Chondrocyte (in vitro differentiated cells): ENCODE measurements around the gene RCAN1. TPM values are rescaled to one million over a fixed set of nuclear protein-coding genes. Genes with fewer than 3 reads are reported as not detected.

Experiments
- DNase-seq: peaks from one replicate; pipeline ENCODE4 v3.0.0; 2021; ENCODE audit warnings: mixed read lengths, low spot score
- H3K27ac Mint-ChIP-seq: one replicate; pipeline ENCODE4 v1.8.0; 2021; ENCODE audit warnings: mild to moderate bottlenecking, moderate library complexity, mixed read lengths; ENCODE audit not compliant: unreplicated experiment
- H3K27me3 Mint-ChIP-seq: 2 replicates; pipeline ENCODE4 v1.8.0; 2021; ENCODE audit warnings: low read depth, mixed read lengths
- H3K36me3 Mint-ChIP-seq: 2 replicates; pipeline ENCODE4 v1.8.0; 2021; ENCODE audit warnings: low read depth, mixed read lengths
- H3K4me1 Mint-ChIP-seq: 2 replicates; pipeline ENCODE4 v1.8.0; 2021; ENCODE audit warnings: low read depth, mild to moderate bottlenecking, mixed read lengths
- H3K4me3 Mint-ChIP-seq: one replicate; pipeline ENCODE4 v1.8.0; 2021; ENCODE audit warnings: mild to moderate bottlenecking, moderate library complexity, mixed read lengths; ENCODE audit not compliant: unreplicated experiment
- H3K9me3 Mint-ChIP-seq: 2 replicates; pipeline ENCODE4 v1.8.0; 2021; ENCODE audit warnings: low read depth, mixed read lengths
- CTCF ChIP-seq: fragments of 200-600 bp; sonication (generic); IDR thresholded peaks from 2 replicates; pipeline ENCODE4 v1.5.0; 2021; ENCODE audit warnings: antibody characterized with exemption, mild to moderate bottlenecking, moderate library complexity
- total RNA-seq: library from RNA; stranded (reverse); gene quantifications from 3 replicates; pipeline ENCODE4 v1.2.1, GENCODE V29; 2021

Gene RCAN1
- total RNA-seq, 1 donor from 2014 or later = 80.9 TPM

- Mint-ChIP-seq H3K27me3 (no peaks in the 10 kb centered on the region), H3K9me3 (no peaks in the 10 kb centered on the region), H3K4me3 (peak overlapping the region; percentile 73), H3K36me3 (no peaks in the 10 kb centered on the region), H3K27ac (peak overlapping the region; percentile 20), H3K4me1 (peaks cover 19% of the 10 kb centered on the region)
- no peak for DNase-seq
- no peak for TF ChIP-seq CTCF
Measured at GRCh38 chr21:34613679-34614627, 960 bp downstream of the RCAN1 start.

GRCh38 chr21:34612557-34612956 lies 2.4 kb downstream of the RCAN1 start:
- peaks cover 19% of the 10 kb centered on the region for H3K4me1 Mint-ChIP-seq

GRCh38 chr21:34612056-34612455 lies 2.9 kb downstream of the RCAN1 start:
- no peaks in the 10 kb centered on the region for H3K9me3 Mint-ChIP-seq
- peaks cover 19% of the 10 kb centered on the region for H3K4me1 Mint-ChIP-seq
- no peak for TF ChIP-seq CTCF
- no peak overlapping the region for H3K4me3 Mint-ChIP-seq
- no peaks in the 10 kb centered on the region for H3K36me3 Mint-ChIP-seq
- H3K27me3 Mint-ChIP-seq = no peaks in the 10 kb centered on the region
- no peak for DNase-seq
- H3K27ac Mint-ChIP-seq = no peak overlapping the region

More at GRCh38 chr21:34612557-34612956, 2.4 kb downstream of the RCAN1 start:
- no peak overlapping the region for H3K4me3 Mint-ChIP-seq
- no peak for DNase-seq
- TF ChIP-seq CTCF = no peak
- H3K36me3 Mint-ChIP-seq = no peaks in the 10 kb centered on the region
- no peaks in the 10 kb centered on the region for H3K9me3 Mint-ChIP-seq
- H3K27me3 Mint-ChIP-seq = no peaks in the 10 kb centered on the region
- H3K27ac Mint-ChIP-seq = no peak overlapping the region

GRCh38 chr21:34611528-34611927 lies 3.4 kb downstream of the RCAN1 start:
- Mint-ChIP-seq H3K36me3 (no peaks in the 10 kb centered on the region), H3K27me3 (no peaks in the 10 kb centered on the region), H3K9me3 (no peaks in the 10 kb centered on the region), H3K27ac (no peak overlapping the region), H3K4me1 (peaks cover 19% of the 10 kb centered on the region), H3K4me3 (no peak overlapping the region)
- no peak for DNase-seq
- TF ChIP-seq CTCF = no peak

GRCh38 chr21:34609933-34610549 lies 4.9 kb downstream of the RCAN1 start:
- TF ChIP-seq CTCF = no peak
- Mint-ChIP-seq H3K9me3 (no peaks in the 10 kb centered on the region), H3K4me1 (peaks cover 15% of the 10 kb centered on the region), H3K27ac (no peak overlapping the region), H3K36me3 (no peaks in the 10 kb centered on the region), H3K4me3 (no peak overlapping the region), H3K27me3 (no peaks in the 10 kb centered on the region)
- DNase-seq = no peak
